GM21447 (cell line): ENCODE measurements around the gene PTPMT1.
"Not testable (repeated sequence)": the region's sequence is repeated elsewhere in the genome, so short reads cannot be mapped to it uniquely, and the experiment has no call there.

Source experiments
- ATAC-seq: cut with Tn5 transposase; IDR thresholded peaks from one replicate; pipeline ENCODE4 v1.9.1; 2021; ENCODE audit not compliant: unreplicated experiment

Gene PTPMT1

DNA sequence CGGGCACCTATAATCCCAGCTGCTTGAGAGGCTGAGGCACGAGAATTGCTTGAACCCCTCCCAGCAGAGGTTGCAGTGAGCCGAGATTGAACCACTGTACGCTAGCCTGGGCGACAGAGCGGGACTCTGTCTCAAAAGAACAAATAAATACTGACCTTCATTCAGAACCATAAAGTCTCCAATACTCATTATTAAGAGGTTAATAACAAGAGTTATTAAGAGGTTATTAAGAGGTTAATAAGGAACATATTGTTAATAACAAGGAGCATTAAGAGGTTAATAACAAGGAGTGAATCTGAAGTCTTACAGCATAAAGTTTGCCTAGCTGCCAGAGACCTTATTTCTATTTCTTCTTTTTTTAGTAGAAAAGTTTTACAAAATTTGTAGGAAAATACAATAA is 20.1 kb upstream of the PTPMT1 start:
- no peak for ATAC-seq

DNA sequence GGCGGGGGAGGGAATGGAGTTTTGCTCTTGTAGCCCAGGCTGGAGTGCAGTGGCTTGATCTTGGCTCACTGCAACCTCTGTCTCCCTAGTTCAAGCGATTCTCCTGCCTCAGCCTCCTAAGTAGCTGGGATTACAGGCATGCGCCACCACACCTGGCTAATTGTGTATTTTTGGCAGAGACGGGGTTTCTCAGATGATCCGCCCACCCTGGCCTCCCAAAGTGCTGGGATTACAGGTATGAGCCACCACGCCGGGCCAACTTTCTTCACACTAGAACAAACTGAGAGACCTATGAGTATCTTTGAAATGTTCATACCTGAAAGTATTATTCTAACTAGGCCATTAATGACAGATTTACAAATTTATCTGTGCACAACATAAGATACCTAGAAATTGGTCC is 19.1 kb upstream of the PTPMT1 start:
- not testable (repeated sequence) for ATAC-seq

GRCh38 chr11:47550288-47551047 is 14.9 kb upstream of the PTPMT1 start:
- no peak for ATAC-seq

DNA sequence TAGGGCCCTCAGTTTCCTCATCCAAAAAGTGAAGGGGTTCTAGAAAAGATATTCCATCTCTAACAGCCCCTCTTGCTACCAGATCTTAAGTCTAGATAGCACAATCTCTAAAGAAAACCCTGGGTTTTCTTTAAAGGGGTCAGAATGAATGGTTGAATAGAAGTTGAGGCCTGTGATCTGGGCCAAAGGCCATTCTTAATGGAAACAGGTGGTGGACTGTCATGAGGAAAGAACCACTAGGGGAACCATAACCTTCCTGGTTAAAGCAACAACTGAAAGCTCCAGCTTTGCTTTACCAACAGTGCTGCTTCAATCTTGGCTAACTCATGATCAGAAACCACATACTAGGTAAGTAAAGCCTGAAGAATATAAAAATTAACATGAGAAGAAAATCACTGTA is 14.3 kb upstream of the PTPMT1 start:
- ATAC-seq = no peak

- peak; percentile 10 for ATAC-seq
These were observed 13.3 kb upstream of the PTPMT1 start for GRCh38 chr11:47552056-47552565.

- peak; percentile 89 for ATAC-seq
These were observed 12.6 kb upstream of the PTPMT1 start, which contains the start of gene CELF1 for GRCh38 chr11:47552566-47553405. TSS of gene CELF1 (minus strand) at chr11:47553132. CDS start at chr11:47499523, 53,609 bp downstream.

GRCh38 chr11:47553406-47553743 is 12.0 kb upstream of the PTPMT1 start:
- ATAC-seq = peak; percentile 25

GRCh38 chr11:47557004-47557403 is 8.4 kb upstream of the PTPMT1 start:
- ATAC-seq = not testable (repeated sequence)

- ATAC-seq = no peak
These were observed 6.7 kb upstream of the PTPMT1 start for GRCh38 chr11:47558695-47559094.

DNA sequence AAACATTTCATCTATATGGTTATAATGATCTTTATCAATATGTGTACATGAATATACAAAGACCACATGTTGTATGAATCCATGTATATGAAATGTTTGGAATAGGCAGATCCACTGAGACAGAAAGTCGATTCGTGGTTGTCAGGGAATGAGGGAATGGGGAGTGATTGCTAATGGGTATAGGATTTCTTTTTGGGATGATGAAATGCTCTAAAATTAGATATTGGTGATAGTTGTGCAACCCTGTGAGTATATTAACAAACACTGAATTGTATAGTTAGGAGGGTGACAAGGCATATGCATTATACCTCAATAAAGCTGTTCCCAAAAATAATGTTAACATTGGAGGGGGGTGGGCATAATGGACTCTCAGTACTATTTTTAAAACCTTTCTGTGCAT is 5.0 kb upstream of the PTPMT1 start:
- no peak for ATAC-seq

DNA sequence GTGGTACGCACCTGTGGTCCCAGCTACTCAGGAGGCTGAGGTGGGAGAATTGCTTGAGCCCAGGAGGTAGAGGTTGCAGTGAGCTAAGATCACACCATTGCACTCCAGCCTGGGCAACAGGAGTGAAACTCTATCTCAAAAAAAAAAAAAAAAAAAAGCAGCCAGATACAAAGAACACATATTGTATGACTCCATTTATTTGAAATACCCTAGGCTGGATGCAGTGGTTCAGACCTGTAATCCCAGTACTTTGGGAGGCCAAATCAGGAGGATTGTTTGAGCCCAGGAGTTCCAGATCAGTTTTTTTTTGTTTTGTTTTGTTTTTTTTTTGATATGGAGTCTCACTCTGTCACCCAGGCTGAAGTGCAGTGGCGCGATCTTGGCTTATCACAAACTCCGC is 3.0 kb upstream of the PTPMT1 start:
- ATAC-seq = not testable (repeated sequence)

- ATAC-seq = not testable (repeated sequence)
These were observed 1.0 kb upstream of the PTPMT1 start for GRCh38 chr11:47564366-47564765.

DNA sequence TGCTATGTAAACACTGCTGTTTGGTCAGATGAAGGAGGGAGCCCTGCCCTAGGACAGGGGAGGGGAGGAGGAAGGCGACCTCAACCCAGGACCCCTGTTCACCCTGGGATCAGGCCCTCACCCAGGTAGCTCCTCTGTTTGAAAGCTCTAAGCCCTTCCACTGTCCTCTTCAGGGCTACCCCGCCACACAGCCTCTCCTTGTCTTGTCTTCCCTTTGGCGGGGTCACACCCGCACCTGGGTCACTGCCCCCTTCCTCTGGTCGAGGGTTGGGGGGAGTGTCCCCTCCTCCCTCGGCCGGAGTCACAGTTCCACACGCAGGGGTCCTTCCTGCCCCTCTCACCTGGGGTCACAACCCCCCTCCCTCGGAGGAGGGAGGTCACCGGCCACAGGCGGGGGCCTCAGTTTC is 463 bp upstream of the PTPMT1 start:
- ATAC-seq = peak; percentile 6

DNA sequence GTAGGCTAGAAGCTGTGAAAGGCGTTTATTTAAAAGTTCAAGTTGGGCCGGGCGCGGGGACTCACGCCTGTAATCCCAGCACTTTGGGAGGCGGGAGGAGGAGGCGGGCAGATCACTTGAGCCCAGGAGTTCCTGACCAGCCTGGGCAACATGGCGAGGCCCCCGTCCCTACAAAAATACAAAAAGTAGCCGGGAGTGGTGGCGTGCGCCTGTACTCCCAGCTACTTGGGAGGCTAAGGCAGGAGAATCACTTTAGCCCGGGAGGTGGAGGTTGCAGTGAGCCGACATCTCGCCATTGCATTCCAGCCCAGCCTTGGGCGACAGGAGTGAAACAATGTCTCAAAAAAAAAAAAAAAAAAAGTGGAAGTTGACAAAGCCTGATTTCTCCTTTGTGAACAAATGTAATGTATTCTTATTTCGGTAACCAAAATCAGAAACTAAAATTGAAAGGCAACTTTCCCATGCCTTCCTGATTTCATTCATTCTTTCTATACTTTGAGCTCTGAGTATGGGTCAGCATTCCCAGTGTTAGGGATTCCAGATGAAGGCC is 825 bp downstream of the PTPMT1 start:
- no peak for ATAC-seq

GRCh38 chr11:47569646-47570045 is 4.2 kb downstream of the PTPMT1 start:
- ATAC-seq = no peak

GRCh38 chr11:47570651-47571356 is 5.4 kb downstream of the PTPMT1 start:
- ATAC-seq = no peak

- ATAC-seq = no peak
These were observed 5.9 kb downstream of the PTPMT1 start for GRCh38 chr11:47571357-47571729.

DNA sequence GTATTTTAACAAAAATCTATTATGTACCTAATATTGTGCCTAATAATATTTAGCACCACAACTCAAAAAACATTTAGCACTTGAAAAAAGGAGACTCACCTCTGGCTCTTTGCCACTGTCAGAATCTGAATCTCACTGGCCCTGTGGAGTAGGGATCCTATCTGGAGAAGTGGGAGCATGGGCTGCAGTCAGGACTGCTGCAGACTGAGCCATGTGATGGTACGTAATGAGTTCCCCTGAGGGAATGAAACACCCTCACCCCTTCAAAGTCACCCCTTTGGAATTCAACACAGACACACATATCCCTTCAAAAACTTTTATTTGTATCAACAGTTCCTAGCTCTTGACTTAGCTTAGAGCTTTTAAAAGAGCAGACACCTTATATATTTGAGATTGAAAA is 6.5 kb downstream of the PTPMT1 start:
- no peak for ATAC-seq

DNA sequence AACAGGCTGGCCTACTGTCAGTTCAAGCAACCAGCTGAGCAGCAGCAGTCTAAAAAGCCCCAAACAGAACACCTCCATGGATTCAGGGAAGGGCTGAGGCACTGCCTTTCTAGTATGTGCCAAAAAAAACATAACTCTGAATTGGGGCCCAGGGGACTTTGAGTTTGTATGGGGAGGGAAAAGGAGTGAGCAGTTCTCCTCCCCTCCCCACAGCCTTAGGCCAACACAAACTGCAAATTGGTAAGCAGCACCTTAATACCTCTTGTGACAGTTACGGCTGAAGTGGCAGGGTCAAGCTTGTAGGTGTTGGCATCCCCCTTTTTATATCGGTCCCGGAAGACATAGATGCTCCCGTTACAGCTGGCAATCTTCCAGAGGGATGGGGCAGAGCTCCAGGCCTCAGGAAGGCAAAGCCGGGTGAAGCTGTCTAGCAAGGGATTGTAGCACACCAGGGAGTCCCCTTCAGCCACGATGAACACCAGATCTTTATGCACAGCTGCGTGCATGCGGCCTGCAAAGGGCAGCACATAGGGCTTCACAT is 7.4 kb downstream of the PTPMT1 start:
- ATAC-seq = no peak

- no peak for ATAC-seq
These were observed 7.9 kb downstream of the PTPMT1 start for GRCh38 chr11:47573321-47573720.
